Measurements from ENCODE around the gene CD24.

The CD24 gene

GRCh38 chr6:106966671-106967640 lies 7.6 kb downstream of the CD24 start:
- DNase-seq, result no peak

DNA sequence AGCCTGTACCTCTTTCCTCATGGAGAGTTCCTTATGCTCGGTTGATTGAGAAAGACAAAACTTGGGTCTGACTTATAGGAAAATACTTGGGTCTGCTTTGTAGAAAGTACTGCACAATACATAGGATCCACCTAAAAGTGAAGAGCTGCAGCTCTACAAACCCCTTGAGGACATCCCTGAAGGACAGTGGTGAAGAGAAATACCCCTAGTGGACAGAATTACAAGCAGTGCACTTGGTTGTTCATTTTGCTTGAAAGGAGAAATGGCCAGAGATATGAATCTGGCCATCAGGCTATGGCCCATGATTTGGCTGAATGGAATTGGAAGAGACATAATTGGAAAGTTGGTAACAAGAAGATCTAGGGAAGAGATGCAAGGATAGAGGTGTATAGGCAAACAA lies 8.3 kb downstream of the CD24 start:
- no peak for DNase-seq

DNA sequence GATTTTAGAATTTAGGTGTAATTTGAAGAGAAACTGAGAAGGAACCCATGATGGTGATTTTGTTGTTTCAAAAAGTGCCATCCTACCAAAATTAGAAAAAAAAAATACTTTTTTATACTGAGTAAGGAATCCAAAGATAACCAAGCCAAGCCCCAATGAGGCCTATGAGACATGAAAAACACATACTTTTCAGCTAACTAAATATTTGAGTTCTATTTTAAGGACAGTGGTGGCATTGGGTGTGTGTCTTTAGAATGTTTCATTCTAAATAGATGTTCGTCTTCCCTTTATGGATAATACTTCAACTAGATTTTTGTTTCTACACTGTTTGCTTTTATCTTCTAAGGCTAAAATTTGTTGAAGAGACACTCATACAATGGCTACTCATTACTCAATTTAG lies 9.6 kb downstream of the CD24 start:
- DNase-seq, result no peak

DNA sequence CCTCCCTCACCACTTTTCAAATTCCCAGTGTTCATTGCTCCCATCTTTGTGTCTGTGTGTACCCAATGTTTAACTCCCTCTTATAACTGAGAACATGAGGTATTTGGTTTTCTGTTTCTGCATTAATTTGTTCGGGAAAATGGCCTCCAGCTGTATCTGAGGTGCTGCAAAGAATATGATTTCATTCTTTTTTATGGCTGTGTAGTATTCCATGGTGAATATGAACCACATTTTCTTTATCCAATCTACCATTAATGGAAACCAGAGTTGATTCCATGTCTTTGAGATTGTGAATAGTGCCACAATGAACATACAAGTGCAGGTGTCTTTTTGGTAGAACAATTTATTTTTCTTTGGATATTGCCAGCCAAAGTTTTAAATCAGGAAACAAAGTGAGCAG lies 10.4 kb downstream of the CD24 start:
- no peak for DNase-seq

GRCh38 chr6:106963544-106963943 lies 11.0 kb downstream of the CD24 start:
- DNase-seq, result no peak

GRCh38 chr6:106961801-106962200 lies 12.7 kb downstream of the CD24 start:
- DNase-seq, result no peak

- DNase-seq, result no peak
These were observed 13.4 kb downstream of the CD24 start for GRCh38 chr6:106961136-106961535.

DNA sequence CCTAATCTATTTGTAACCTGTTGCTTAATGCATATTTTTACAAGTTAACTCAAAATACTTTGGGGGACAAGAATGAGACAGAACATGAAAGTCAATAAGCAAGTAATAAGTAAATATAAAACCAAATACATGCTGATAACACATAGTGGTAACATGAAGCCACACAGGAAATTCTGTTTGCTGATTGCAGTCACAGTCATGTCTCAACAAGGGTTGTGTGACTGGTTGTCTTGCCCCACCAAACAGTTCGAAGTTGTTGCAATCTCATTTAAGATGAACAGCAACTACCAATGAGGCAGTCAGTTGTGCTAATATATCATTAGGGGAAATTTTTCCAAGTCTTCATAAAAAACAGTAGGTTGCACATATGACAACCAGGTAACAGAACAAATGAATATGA lies 14.5 kb downstream of the CD24 start:
- no peak for DNase-seq

DNA sequence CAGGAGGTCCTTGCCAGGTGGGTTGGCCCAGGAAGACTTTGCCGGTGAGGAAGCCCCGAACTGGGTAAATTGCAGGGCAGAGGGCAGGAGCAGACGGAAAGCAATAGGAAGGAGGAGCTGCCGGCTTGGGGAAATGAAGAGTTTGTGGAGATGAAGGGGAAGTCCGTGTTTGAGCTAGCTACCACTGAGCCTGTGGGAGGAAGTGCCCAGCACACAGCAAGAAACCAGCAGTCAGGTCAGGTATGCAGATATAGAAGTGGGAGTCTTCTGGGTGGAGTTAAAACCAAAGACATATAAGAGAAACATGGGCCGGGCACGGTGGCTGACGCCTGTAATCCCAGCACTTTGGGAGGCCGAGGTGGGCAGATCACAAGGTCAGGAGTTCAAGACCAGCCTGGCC lies 34.7 kb downstream of the CD24 start:
- DNase-seq, result no peak

GRCh38 chr6:106939208-106939607 lies 35.3 kb downstream of the CD24 start:
- no peak for DNase-seq

- no peak for DNase-seq
These were observed 46.8 kb downstream of the CD24 start for GRCh38 chr6:106927531-106928398.

- no peak for DNase-seq
These were observed 48.6 kb downstream of the CD24 start for GRCh38 chr6:106925948-106926347.

- no peak for DNase-seq
These were observed 49.6 kb downstream of the CD24 start for GRCh38 chr6:106924694-106925523.

DNA sequence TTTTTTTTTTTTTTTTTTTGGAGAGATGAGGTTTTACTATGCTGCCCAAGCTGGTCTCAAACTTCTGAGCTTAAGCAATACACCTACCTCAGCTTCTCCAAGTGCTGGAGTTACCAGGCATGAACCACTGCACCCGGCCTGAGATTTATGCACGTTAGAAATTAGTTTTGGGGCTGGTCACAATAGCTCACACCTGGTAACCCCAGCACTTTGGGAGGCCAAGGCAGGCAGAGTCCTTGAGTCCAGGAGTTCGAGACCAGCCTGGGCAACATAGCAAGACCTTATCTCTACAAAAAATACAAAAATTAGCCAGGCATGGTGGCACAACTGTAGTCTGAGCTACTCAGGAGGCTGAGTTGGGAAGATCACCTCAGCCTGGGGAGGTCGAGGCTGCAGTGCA lies 51.9 kb downstream of the CD24 start:
- no peak for DNase-seq

All from NCI-H2227 treated with DMSO at 0.1 percent for 48 hours (cell line).